ENCODE data around the gene MRPS23.

The MRPS23 gene

GRCh38 chr17:57876866-57877237, 27.0 kb upstream of the MRPS23 start:
- no peaks in the 10 kb centered on the region; the same call in 1 of the 2 replicates for H3K27me3 ChIP-seq (replicated peaks; ENCODE audit: control insufficient read depth, insufficient read depth, low read length)
- no peak for DNase-seq (ENCODE audit: extremely low read depth, insufficient read length)
- no peaks in the 10 kb centered on the region for H3K36me3 ChIP-seq (ENCODE audit: control insufficient read depth, insufficient read depth, low read length)
- no peak overlapping the region for H3K4me3 ChIP-seq (replicated peaks; ENCODE audit: low read depth, low read length)
- TF ChIP-seq CTCF (IDR thresholded peaks at IDR 0.05; ENCODE audit: insufficient read depth, low read length, poor library complexity, severe bottlenecking), result no peak

- no peak overlapping the region for H3K4me3 ChIP-seq (replicated peaks; ENCODE audit: low read depth, low read length)
- no peak for DNase-seq (ENCODE audit: extremely low read depth, insufficient read length)
Measured at GRCh38 chr17:57876023-57876865, 26.4 kb upstream of the MRPS23 start.

GRCh38 chr17:57875290-57876022, 25.6 kb upstream of the MRPS23 start:
- TF ChIP-seq CTCF (IDR thresholded peaks at IDR 0.05; ENCODE audit: insufficient read depth, low read length, poor library complexity, severe bottlenecking), result peak; percentile 2
- no peak for DNase-seq (ENCODE audit: extremely low read depth, insufficient read length)
- no peak overlapping the region for H3K4me3 ChIP-seq (replicated peaks; ENCODE audit: low read depth, low read length)
- H3K36me3 ChIP-seq (ENCODE audit: control insufficient read depth, insufficient read depth, low read length), result no peaks in the 10 kb centered on the region
- no peaks in the 10 kb centered on the region; the same call in 1 of the 2 replicates for H3K27me3 ChIP-seq (replicated peaks; ENCODE audit: control insufficient read depth, insufficient read depth, low read length)

More at GRCh38 chr17:57876023-57876865, 26.4 kb upstream of the MRPS23 start:
- Histone ChIP-seq H3K27me3 (replicated peaks; ENCODE audit: control insufficient read depth, insufficient read depth, low read length) (no peaks in the 10 kb centered on the region; the same call in 1 of the 2 replicates), H3K36me3 (ENCODE audit: control insufficient read depth, insufficient read depth, low read length) (no peaks in the 10 kb centered on the region)
- no peak for TF ChIP-seq CTCF (IDR thresholded peaks at IDR 0.05; ENCODE audit: insufficient read depth, low read length, poor library complexity, severe bottlenecking)

GRCh38 chr17:57874434-57875289, 24.8 kb upstream of the MRPS23 start:
- Histone ChIP-seq H3K27me3 (replicated peaks; ENCODE audit: control insufficient read depth, insufficient read depth, low read length) (no peaks in the 10 kb centered on the region; the same call in 1 of the 2 replicates), H3K36me3 (ENCODE audit: control insufficient read depth, insufficient read depth, low read length) (no peaks in the 10 kb centered on the region; the same call in 1 of the 2 replicates), H3K4me3 (replicated peaks; ENCODE audit: low read depth, low read length) (no peak overlapping the region)
- DNase-seq (ENCODE audit: extremely low read depth, insufficient read length), result no peak
- TF ChIP-seq CTCF (IDR thresholded peaks at IDR 0.05; ENCODE audit: insufficient read depth, low read length, poor library complexity, severe bottlenecking), result no peak

- H3K4me3 ChIP-seq (replicated peaks; ENCODE audit: low read depth, low read length), result no peak overlapping the region
- TF ChIP-seq CTCF (IDR thresholded peaks at IDR 0.05; ENCODE audit: insufficient read depth, low read length, poor library complexity, severe bottlenecking), result no peak
- DNase-seq (ENCODE audit: extremely low read depth, insufficient read length), result no peak
- no peaks in the 10 kb centered on the region; the same call in 1 of the 2 replicates for H3K27me3 ChIP-seq (replicated peaks; ENCODE audit: control insufficient read depth, insufficient read depth, low read length)
- no peaks in the 10 kb centered on the region; the same call in 1 of the 2 replicates for H3K36me3 ChIP-seq (ENCODE audit: control insufficient read depth, insufficient read depth, low read length)
Measured at GRCh38 chr17:57874058-57874419, 24.2 kb upstream of the MRPS23 start.
